ENCODE data around the gene KDM5A. TPM values are rescaled to one million over a fixed set of nuclear protein-coding genes. Genes with fewer than 3 reads are reported as not detected.
"Not testable (repeated sequence)": the region's sequence is repeated elsewhere in the genome, so short reads cannot be mapped to it uniquely, and the experiment has no call there.

KDM5A gene
- 39.6 and 48.8 TPM in 2 replicates for total RNA-seq (2014; rRNA removed; shearing (Covaris generic))
- 73.0 and 88.8 TPM in 2 replicates for total RNA-seq (2022)
- Bru-seq, nascent RNA: percentile 89 among the genes with signal in this experiment
- BruChase-seq, experiment 1, labeled RNA remaining after a 6-hour chase: percentile 79 among the genes with signal in this experiment
- percentile 86 among the genes with signal in this experiment for BruChase-seq, experiment 2, labeled RNA remaining after a 2-hour chase
- long read RNA-seq, full-length matches to known transcripts: 13 of 37 reads
- long read RNA-seq, partial matches to known transcripts: 7 of 37 reads
- long read RNA-seq, other reads (novel, unspliced or antisense): 17 of 37 reads

- ChIA-PET CTCF (ENCODE audit: unreplicated experiment) (interaction anchor here (0.5 to 0.8 kb wide), 6 partner anchors 11 to 384 kb away, joined by 3 to 6 read pairs (median 3); no protein-coding TSS in a partner anchor), POLR2A (interaction anchor here (0.5 to 4.1 kb wide), 9 partner anchors 9 to 406 kb away, joined by 3 to 43 read pairs (median 4); partner anchors contain the start of gene CCDC77)
- Histone ChIP-seq H2AFZ (ENCODE audit: low read length) (peak within 1 kb of the TSS; percentile 84), H3K9me2 (ENCODE audit: insufficient read depth, low read length) (no peaks in the 10 kb centered on the region), H3K4me3 (ENCODE audit: low read depth, low read length, poor library complexity, severe bottlenecking) (peak within 1 kb of the TSS; percentile 83), H3K27ac (ENCODE audit: low read depth, low read length, poor library complexity, severe bottlenecking) (peak within 1 kb of the TSS; percentile 93), H3K9me3 (ENCODE audit: low read length) (no peaks in the 10 kb centered on the region), H4K20me1 (ENCODE audit: insufficient read depth, low read length) (peaks cover 26% of the 10 kb centered on the region), H3K4me1 (ENCODE audit: insufficient read depth, low read length, poor library complexity, severe bottlenecking) (peaks cover 26% of the 10 kb centered on the region), H3K4me2 (ENCODE audit: low read length) (peak within 1 kb of the TSS; percentile 82), H3K79me2 (ENCODE audit: insufficient read depth, low read depth, low read length) (peaks cover 50% of the 10 kb centered on the region), H3K36me3 (ENCODE audit: insufficient read depth, low read length) (peaks cover 17% of the 10 kb centered on the region)
- peak; percentile 96 for DNase-seq (ENCODE audit: low spot score)
- TF ChIP-seq, protein P1, sequence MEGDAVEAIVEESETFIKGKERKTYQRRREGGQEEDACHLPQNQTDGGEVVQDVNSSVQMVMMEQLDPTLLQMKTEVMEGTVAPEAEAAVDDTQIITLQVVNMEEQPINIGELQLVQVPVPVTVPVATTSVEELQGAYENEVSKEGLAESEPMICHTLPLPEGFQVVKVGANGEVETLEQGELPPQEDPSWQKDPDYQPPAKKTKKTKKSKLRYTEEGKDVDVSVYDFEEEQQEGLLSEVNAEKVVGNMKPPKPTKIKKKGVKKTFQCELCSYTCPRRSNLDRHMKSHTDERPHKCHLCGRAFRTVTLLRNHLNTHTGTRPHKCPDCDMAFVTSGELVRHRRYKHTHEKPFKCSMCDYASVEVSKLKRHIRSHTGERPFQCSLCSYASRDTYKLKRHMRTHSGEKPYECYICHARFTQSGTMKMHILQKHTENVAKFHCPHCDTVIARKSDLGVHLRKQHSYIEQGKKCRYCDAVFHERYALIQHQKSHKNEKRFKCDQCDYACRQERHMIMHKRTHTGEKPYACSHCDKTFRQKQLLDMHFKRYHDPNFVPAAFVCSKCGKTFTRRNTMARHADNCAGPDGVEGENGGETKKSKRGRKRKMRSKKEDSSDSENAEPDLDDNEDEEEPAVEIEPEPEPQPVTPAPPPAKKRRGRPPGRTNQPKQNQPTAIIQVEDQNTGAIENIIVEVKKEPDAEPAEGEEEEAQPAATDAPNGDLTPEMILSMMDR (conservative IDR thresholded peaks at IDR 0.05; ENCODE audit: low read length): no peak
- no peak for TF ChIP-seq EZH2phosphoT487 (IDR thresholded peaks at IDR 0.05; ENCODE audit: borderline replicate concordance, low read depth, low read length)
- intact Hi-C loops (cut with micrococcal nuclease; ENCODE audit: unreplicated experiment): loop anchor here (1.0 kb wide), 1 partner anchor 12 kb away; the partner anchor contains the start of gene CCDC77
- BruUV-seq (replicated peaks): no TSS peak
Observed at GRCh38 chr12:389142-390096, at the start of gene KDM5A. TSS of gene KDM5A (minus strand) at chr12:389320. CDS start at chr12:389091, 229 bp downstream.

DNA sequence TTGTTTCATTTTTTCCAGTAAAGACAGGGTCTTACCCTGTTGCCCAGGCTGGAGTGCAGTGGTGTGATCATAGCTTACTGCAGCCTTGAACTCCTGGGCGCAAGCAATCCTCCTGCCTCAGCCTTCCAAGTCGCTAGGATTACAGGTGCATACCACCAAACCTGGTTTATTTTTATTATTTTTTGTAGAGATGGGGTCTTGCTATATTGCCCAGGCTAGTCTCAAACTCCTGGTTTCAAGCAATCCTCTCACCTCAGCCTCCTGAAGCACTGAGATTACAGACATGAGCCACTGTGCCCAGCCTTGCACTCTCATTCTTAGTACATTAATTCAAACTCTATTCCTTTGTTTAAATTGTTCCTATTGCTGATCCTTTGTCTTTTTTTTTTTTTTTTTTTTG is 46.6 kb upstream of the KDM5A start:
- H3K79me2 ChIP-seq (ENCODE audit: insufficient read depth, low read depth, low read length); H3K4me3 ChIP-seq (ENCODE audit: low read depth, low read length, poor library complexity, severe bottlenecking); intact Hi-C loops (cut with micrococcal nuclease; ENCODE audit: unreplicated experiment); CTCF ChIA-PET (ENCODE audit: unreplicated experiment); H3K4me1 ChIP-seq (ENCODE audit: insufficient read depth, low read length, poor library complexity, severe bottlenecking); H3K9me2 ChIP-seq (ENCODE audit: insufficient read depth, low read length); H3K9me3 ChIP-seq (ENCODE audit: low read length); H4K20me1 ChIP-seq (ENCODE audit: insufficient read depth, low read length); POLR2A ChIA-PET; H2AFZ ChIP-seq (ENCODE audit: low read length); H3K4me2 ChIP-seq (ENCODE audit: low read length); H3K27ac ChIP-seq (ENCODE audit: low read depth, low read length, poor library complexity, severe bottlenecking); DNase-seq (ENCODE audit: low spot score); BruUV-seq (replicated peaks): not testable (repeated sequence)
- H3K36me3 ChIP-seq (ENCODE audit: insufficient read depth, low read length): peaks cover 82% of the 10 kb centered on the region

- Histone ChIP-seq H4K20me1 (ENCODE audit: insufficient read depth, low read length) (no peaks in the 10 kb centered on the region), H3K4me2 (ENCODE audit: low read length) (no peak overlapping the region), H3K4me1 (ENCODE audit: insufficient read depth, low read length, poor library complexity, severe bottlenecking) (no peaks in the 10 kb centered on the region), H2AFZ (ENCODE audit: low read length) (no peak overlapping the region), H3K36me3 (ENCODE audit: insufficient read depth, low read length) (peaks cover 47% of the 10 kb centered on the region), H3K27ac (ENCODE audit: low read depth, low read length, poor library complexity, severe bottlenecking) (no peak overlapping the region), H3K9me2 (ENCODE audit: insufficient read depth, low read length) (no peaks in the 10 kb centered on the region), H3K9me3 (ENCODE audit: low read length) (no peaks in the 10 kb centered on the region), H3K4me3 (ENCODE audit: low read depth, low read length, poor library complexity, severe bottlenecking) (no peak overlapping the region), H3K79me2 (ENCODE audit: insufficient read depth, low read depth, low read length) (no peaks in the 10 kb centered on the region)
- TF ChIP-seq EZH2phosphoT487 (IDR thresholded peaks at IDR 0.05; ENCODE audit: borderline replicate concordance, low read depth, low read length): no peak
- TF ChIP-seq, protein P1 (conservative IDR thresholded peaks at IDR 0.05; ENCODE audit: low read length): no peak
- CTCF ChIA-PET (ENCODE audit: unreplicated experiment): interaction anchor here (0.7 kb wide), 1 partner anchor 33 kb away, joined by 4 read pairs; no protein-coding TSS in a partner anchor
- POLR2A ChIA-PET: no interaction called here
- DNase-seq (ENCODE audit: low spot score): no peak
- intact Hi-C loops (cut with micrococcal nuclease; ENCODE audit: unreplicated experiment): no loop called here
- no TSS peak for BruUV-seq (replicated peaks)
Observed at GRCh38 chr12:422526-422925, 33.4 kb upstream of the KDM5A start.
